IMR-90 (cell line): ENCODE results near the gene PRKD3. TPM values are rescaled to one million over a fixed set of nuclear protein-coding genes. Genes with fewer than 3 reads are reported as not detected.

ENCODE experiments used
- ATAC-seq: fragments of 200-7000 bp; cut with Tn5 transposase; 2 replicates; pipeline ENCODE4 v1.9.1; 2020; ENCODE audit warnings: low read depth, mild to moderate bottlenecking, moderate library complexity
- BruUV-seq: library from RNA; stranded (reverse); fragments of 400-500 nt; replicated peaks from 2 replicates; lab custom pipeline; 2021; lab: Mats Ljungman, UMichigan
- CTCF ChIA-PET: fragments of 300-600 bp; formaldehyde crosslinking; extraction: SDS; loops from one replicate; lab custom pipeline; 2021; ENCODE audit warnings: antibody characterized with exemption; lab: Yijun Ruan, JAX
- POLR2A ChIA-PET: fragments of 300-600 bp; sonication (Branson Sonifier 250); formaldehyde crosslinking; loops from one replicate; lab custom pipeline; 2022; ENCODE audit warnings: antibody characterized with exemption; ENCODE audit not compliant: unreplicated experiment; lab: Charles Lee
- DNase-seq: peaks from one replicate; pipeline ENCODE4 v3.0.0; 2013
- H2AFZ ChIP-seq: replicated peaks from 2 replicates; pipeline ENCODE3; 2013; ENCODE audit warnings: low read length, mild to moderate bottlenecking; ENCODE audit not compliant: poor library complexity
- H2AK5ac ChIP-seq: 2 replicates; pipeline ENCODE4 v1.6.1; 2013; ENCODE audit warnings: low read depth, low read length, inconsistent platforms
- H2AK9ac ChIP-seq: replicated peaks from 2 replicates; pipeline ENCODE3; 2013; ENCODE audit warnings: mild to moderate bottlenecking, low read depth, low read length, moderate library complexity; ENCODE audit not compliant: poor library complexity
- H2BK120ac ChIP-seq: 2 replicates; pipeline ENCODE4 v1.6.1; 2013; ENCODE audit warnings: low read depth, low read length, inconsistent platforms
- H2BK15ac ChIP-seq: 3 replicates; pipeline ENCODE4 v1.6.1; 2013; ENCODE audit warnings: low read depth, low read length, inconsistent platforms
- H2BK20ac ChIP-seq: 2 replicates; pipeline ENCODE4 v1.6.1; 2013; ENCODE audit warnings: low read depth, mild to moderate bottlenecking, inconsistent platforms, low read length, moderate library complexity
- H2BK5ac ChIP-seq: 2 replicates; pipeline ENCODE4 v1.6.1; 2013; ENCODE audit warnings: mild to moderate bottlenecking, low read depth, low read length, inconsistent platforms; ENCODE audit not compliant: poor library complexity, severe bottlenecking
- H3K14ac ChIP-seq: replicated peaks from 2 replicates; pipeline ENCODE4 v1.6.1; 2013; ENCODE audit warnings: low read depth, low read length, inconsistent platforms
- H3K18ac ChIP-seq: 2 replicates; pipeline ENCODE4 v1.6.1; 2013; ENCODE audit warnings: low read depth, low read length, control low read depth
- H3K23ac ChIP-seq: 2 replicates; pipeline ENCODE4 v1.6.1; 2013; ENCODE audit warnings: low read depth, low read length, inconsistent platforms
- H3K27ac ChIP-seq: 2 replicates; pipeline ENCODE4 v1.5.1; 2013; ENCODE audit warnings: mild to moderate bottlenecking, control low read depth, low read length; ENCODE audit not compliant: insufficient read depth
- H3K27me3 ChIP-seq: 2 replicates; pipeline ENCODE4 v1.6.1; 2013; ENCODE audit warnings: low read length; ENCODE audit not compliant: control insufficient read depth, insufficient read depth
- H3K36me3 ChIP-seq: 2 replicates; pipeline ENCODE4 v1.6.1; 2013; ENCODE audit warnings: low read length, mixed read lengths; ENCODE audit not compliant: control insufficient read depth, insufficient read depth
- H3K4ac ChIP-seq: 2 replicates; pipeline ENCODE4 v1.6.1; 2013; ENCODE audit warnings: low read depth, low read length, inconsistent platforms
- H3K4me1 ChIP-seq: 2 replicates; pipeline ENCODE4 v1.6.1; 2013; ENCODE audit warnings: low read length, mixed read lengths; ENCODE audit not compliant: control insufficient read depth, insufficient read depth
- H3K4me2 ChIP-seq: 2 replicates; pipeline ENCODE4 v1.6.1; 2013; ENCODE audit warnings: low read depth, mild to moderate bottlenecking, control low read depth, low read length, moderate library complexity
- H3K4me3 ChIP-seq: 2 replicates; pipeline ENCODE4 v1.5.1; 2013; ENCODE audit warnings: low read depth, mild to moderate bottlenecking, control low read depth, low read length, moderate library complexity; ENCODE audit not compliant: insufficient read depth
- H3K56ac ChIP-seq: 2 replicates; pipeline ENCODE4 v1.6.1; 2013; ENCODE audit warnings: low read length, inconsistent platforms; ENCODE audit not compliant: insufficient read depth; ENCODE audit errors: extremely low read depth
- H3K79me1 ChIP-seq, 2 experiments: 2 replicates each; pipeline ENCODE4 v1.6.1; 2013; ENCODE audit warnings: low read length in 2 of 2, inconsistent platforms in 1 of 2, low read depth in 1 of 2
- H3K9ac ChIP-seq: 2 replicates; pipeline ENCODE4 v1.6.1; 2013; ENCODE audit warnings: low read depth, low read length, control low read depth
- H3K9me1 ChIP-seq: 2 replicates; pipeline ENCODE4 v1.6.1; 2013; ENCODE audit warnings: low read length, inconsistent platforms; ENCODE audit not compliant: insufficient read depth
- H3K9me3 ChIP-seq: 2 replicates; pipeline ENCODE4 v1.6.1; 2013; ENCODE audit warnings: low read length; ENCODE audit not compliant: control insufficient read depth, insufficient read depth
- H4K20me1 ChIP-seq: 2 replicates; pipeline ENCODE4 v1.6.1; 2013; ENCODE audit warnings: low read length, inconsistent platforms; ENCODE audit not compliant: insufficient read depth
- H4K5ac ChIP-seq: 2 replicates; pipeline ENCODE4 v1.6.1; 2013; ENCODE audit warnings: mild to moderate bottlenecking, low read depth, low read length, control low read depth
- H4K8ac ChIP-seq, 2 experiments: 2 replicates each; pipeline ENCODE4 v1.6.1; 2013; ENCODE audit warnings: low read depth in 2 of 2, low read length in 2 of 2, control low read depth in 1 of 2, inconsistent platforms in 1 of 2
- H4K91ac ChIP-seq: 2 replicates; pipeline ENCODE4 v1.6.1; 2013; ENCODE audit warnings: low read depth, low read length, inconsistent platforms; ENCODE audit not compliant: insufficient read depth
- MAFK ChIP-seq: IDR thresholded peaks from 2 replicates; pipeline ENCODE4 v1.6.1; 2012; ENCODE audit warnings: low read depth, low read length, improper control_type of control experiment
- RCOR1 ChIP-seq: IDR thresholded peaks from 2 replicates; pipeline ENCODE4 v1.6.1; 2012; ENCODE audit warnings: mild to moderate bottlenecking, low read length, improper control_type of control experiment; ENCODE audit not compliant: insufficient replicate concordance
- SMC3 ChIP-seq: fragments of 150-350 bp; IDR thresholded peaks from 2 replicates; pipeline ENCODE4 v1.6.1; 2016; ENCODE audit warnings: low read depth, mild to moderate bottlenecking, antibody characterized with exemption, low read length, moderate library complexity
- WGBS, 2 experiments: methylation state at CpG; one replicate each; pipeline versions ENCODE4 v1.1.5 to v1.1.7; 2013; ENCODE audit warnings: missing lambda C conversion rate in 2 of 2; ENCODE audit not compliant: insufficient read length in 1 of 2; ENCODE audit errors: extremely low coverage in 2 of 2; 5-methylcytosine and 5-hydroxymethylcytosine counted together
- dilution Hi-C: fragments of 300-500 bp; cut with HindIII; formaldehyde crosslinking; loops from one replicate; pipeline ENCODE4 v1.14.3; 2018; ENCODE audit warnings: low sequenced_read_pairs; ENCODE audit not compliant: unreplicated experiment
- in situ Hi-C: fragments of 300-500 bp; cut with MboI; formaldehyde crosslinking; loops from 3 replicates; pipeline ENCODE4 v1.14.3; 2019; ENCODE audit warnings: low sequenced_read_pairs, inconsistent platforms, mixed read lengths
- intact Hi-C: fragments of 100-400 bp; cut with micrococcal nuclease; formaldehyde crosslinking; loops from 2 replicates; pipeline ENCODE4 v1.10.0; 2022
- polyA plus RNA-seq, 3 experiments: library from polyadenylated mRNA; depleted of rRNA; stranded (reverse); fragments of >200 nt; gene quantifications; 2 replicates each; pipeline ENCODE4 v1.2.3, GENCODE V29; 2012; ENCODE audit warnings: low replicate concordance in 1 of 3
- total RNA-seq: library from RNA; depleted of rRNA; stranded (reverse); fragments of >200 nt; gene quantifications from 2 replicates; pipeline ENCODE4 v1.2.3, GENCODE V29; 2012

Gene PRKD3
- total and polyA plus RNA-seq, 2 of the 4 experiments (the other 2 are of a cell fraction): 15.8 to 46.4 TPM

DNA sequence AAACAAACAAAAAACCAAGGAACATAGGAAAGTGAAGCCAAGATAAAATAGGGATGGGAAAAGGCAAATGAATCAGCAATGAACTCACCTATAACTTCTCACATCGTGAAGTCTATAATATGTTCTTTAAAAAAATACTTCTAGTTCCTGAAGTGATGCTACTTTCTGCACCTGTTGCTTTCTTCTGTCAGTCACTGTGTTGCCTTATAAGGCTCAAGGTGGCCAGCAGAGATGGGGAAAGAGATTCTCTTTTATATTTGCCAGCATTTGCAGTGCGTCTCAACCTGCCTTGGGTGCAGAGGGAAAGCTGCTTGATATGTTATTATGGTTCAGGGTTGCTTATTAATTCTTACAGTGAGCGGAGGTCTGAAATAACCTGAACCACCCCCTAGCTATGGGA, 33.8 kb upstream of the PRKD3 start:
- no peaks in the 10 kb centered on the region for H3K4me1 ChIP-seq
- intact Hi-C loops: no loop called here
- no peak overlapping the region for H2BK120ac ChIP-seq
- H3K27me3 ChIP-seq: peaks cover 32% of the 10 kb centered on the region
- no peak overlapping the region for H2AFZ ChIP-seq
- H4K8ac ChIP-seq: no peak overlapping the region
- H3K4ac ChIP-seq: no peak overlapping the region
- H3K56ac ChIP-seq: no peak overlapping the region
- no peak overlapping the region for H2BK20ac ChIP-seq
- BruUV-seq: no TSS peak
- no peak overlapping the region for H3K4me3 ChIP-seq
- H3K27ac ChIP-seq: no peak overlapping the region
- H3K79me1 ChIP-seq: no peaks in the 10 kb centered on the region
- H2BK15ac ChIP-seq: no peak overlapping the region
- H4K5ac ChIP-seq: no peak overlapping the region
- no peak for TF ChIP-seq RCOR1
- no peak for TF ChIP-seq SMC3
- no peak for TF ChIP-seq MAFK
- no peak overlapping the region for H3K14ac ChIP-seq
- H3K9ac ChIP-seq: no peak overlapping the region
- dilution Hi-C loops: no loop called here
- H4K91ac ChIP-seq: no peak overlapping the region
- no peaks in the 10 kb centered on the region for H3K9me3 ChIP-seq
- no peak overlapping the region for H3K4me2 ChIP-seq
- H3K36me3 ChIP-seq: no peaks in the 10 kb centered on the region
- DNase-seq (no peak), ATAC-seq (no peak)
- in situ Hi-C loops: no loop called here
- no peak overlapping the region for H3K18ac ChIP-seq
- no peaks in the 10 kb centered on the region for H3K9me1 ChIP-seq
- H2AK9ac ChIP-seq: no peak overlapping the region
- H3K23ac ChIP-seq: no peak overlapping the region
- no peak overlapping the region for H2BK5ac ChIP-seq
- ChIA-PET POLR2A (no interaction called here), CTCF (interaction anchor here (1.2 kb wide), 1 partner anchor 17 kb away, joined by 3 read pairs; no protein-coding TSS in a partner anchor)
- no peaks in the 10 kb centered on the region for H4K20me1 ChIP-seq
- no peak overlapping the region for H2AK5ac ChIP-seq
- WGBS, 2 experiments: no CpG with 5 or more reads among the region's 3 CpGs
